GM11168 (cell line): Measurements from ENCODE around the gene DOCK1.
"Not testable (repeated sequence)": the region's sequence is repeated elsewhere in the genome, so short reads cannot be mapped to it uniquely, and the experiment has no call there.

Experiments
- in situ Hi-C: fragments of 300-500 bp; cut with MboI; formaldehyde crosslinking; loops from one replicate; pipeline ENCODE4 v1.12.0; 2022; ENCODE audit warnings: low sequenced_read_pairs; ENCODE audit not compliant: unreplicated experiment

The DOCK1 gene

GRCh38 chr10:126899529-126899928 lies 5.7 kb upstream of the DOCK1 start:
- in situ Hi-C loops = not testable (repeated sequence)

DNA sequence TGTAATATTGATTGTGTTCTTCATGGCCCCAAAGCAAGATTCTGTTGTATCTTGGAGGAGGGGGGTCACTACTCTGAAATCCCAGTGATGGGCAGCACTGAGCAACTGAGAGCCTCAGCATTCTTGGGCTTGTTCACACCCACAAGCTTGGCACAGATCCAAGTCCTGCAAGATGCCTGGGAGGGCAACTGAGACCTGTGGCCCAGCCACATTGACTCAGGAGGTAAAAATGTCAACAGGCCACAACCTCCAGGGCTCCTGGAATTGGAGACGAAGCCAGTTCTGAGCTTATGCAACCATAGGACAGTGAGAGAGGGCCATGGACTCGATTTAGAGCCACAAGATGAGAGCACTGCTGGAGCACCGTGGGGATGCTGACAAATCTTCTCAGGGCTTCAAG lies 3.1 kb upstream of the DOCK1 start:
- in situ Hi-C loops = no loop called here

- in situ Hi-C loops = no loop called here
These were observed 1.4 kb upstream of the DOCK1 start for GRCh38 chr10:126903656-126904360.

- in situ Hi-C loops = no loop called here
These were observed 761 bp upstream of the DOCK1 start for GRCh38 chr10:126904516-126904817.

DNA sequence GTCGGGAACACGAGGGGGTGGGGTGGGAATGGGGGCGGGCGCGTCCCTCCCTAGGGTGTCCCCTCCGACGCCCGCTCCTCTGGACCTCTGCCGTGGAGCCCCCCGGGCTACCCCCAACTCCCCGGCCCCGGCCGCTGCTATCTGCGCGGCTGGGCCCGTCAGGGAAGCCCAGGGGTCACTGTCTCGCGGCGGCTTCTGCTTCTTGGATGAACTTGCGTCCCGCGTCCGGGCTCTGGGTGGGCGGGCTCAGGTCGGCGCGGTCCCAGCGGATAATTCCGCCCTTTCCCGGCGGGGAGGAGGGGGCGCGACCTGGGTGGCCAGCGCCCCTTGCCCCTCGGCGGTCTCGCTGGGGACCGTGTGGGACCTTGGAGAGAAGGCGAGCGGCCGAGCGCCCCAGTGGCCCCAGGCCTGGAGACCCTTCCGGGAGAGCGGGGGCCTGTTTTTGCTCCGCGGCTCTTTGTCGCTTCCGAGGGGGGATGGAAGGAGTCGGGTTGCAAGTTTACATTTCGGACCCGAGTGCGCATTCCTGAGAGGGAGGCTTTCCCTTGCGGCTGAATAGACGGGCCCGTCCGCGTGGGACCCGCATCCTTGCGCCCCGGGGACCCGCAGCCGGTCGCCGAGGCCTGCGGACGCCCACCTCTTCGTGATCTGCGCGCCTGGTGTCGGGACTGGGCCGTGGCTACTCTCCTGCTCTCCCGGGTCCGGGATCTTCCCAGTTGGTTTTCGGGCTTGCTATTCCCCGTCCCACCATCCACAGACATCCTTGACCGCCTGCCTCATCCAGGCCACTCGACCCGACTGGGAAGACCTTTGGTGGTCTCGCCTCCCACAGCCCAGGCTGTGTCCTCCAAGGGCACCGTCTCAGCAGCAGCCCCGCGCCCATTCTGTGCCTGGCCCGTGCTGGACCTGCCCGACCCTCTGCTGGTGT lies 812 bp downstream of the DOCK1 start:
- in situ Hi-C loops = no loop called here

GRCh38 chr10:126906704-126907422 lies 1.6 kb downstream of the DOCK1 start:
- in situ Hi-C loops = no loop called here

GRCh38 chr10:126907423-126907970 lies 2.3 kb downstream of the DOCK1 start:
- in situ Hi-C loops = no loop called here

- in situ Hi-C loops = no loop called here
These were observed 3.0 kb downstream of the DOCK1 start for GRCh38 chr10:126908225-126908624.

DNA sequence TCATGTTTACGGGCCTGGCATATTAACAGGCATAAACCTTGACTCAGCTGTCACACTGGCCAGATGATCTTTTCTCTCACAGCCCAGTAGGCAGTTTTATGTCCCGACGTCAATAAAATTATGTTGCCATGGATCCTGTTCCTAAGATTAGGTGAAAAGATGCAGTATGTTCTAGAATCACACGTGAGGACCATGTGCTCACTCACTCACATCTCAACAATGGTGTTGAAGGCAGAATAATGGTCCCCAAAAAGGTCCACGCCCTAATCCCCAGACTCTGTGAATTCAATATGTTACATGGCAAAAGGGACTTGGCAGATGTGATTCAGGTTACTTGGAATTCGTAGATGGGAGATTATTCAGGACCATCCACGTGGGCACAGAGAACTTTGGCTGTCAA lies 3.5 kb downstream of the DOCK1 start:
- in situ Hi-C loops = no loop called here

DNA sequence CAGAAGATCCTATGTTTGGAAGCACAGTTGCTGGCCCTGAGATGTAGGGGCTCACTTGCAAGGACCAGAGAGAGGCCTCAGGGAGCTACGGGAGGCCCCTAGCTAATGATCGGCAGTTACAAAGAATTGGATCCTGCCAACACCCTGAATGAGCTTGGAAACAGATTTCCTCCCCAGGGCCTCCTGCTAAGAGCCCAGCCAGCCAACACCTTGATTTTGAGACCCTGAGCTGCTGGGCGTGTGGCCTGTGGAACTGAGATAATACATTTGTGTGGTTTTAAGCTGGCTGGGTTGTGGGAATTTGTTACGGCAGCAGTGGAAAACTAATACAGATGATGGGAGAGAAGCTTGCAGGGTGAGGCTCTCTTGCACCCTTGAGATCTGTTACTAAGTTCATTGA lies 3.9 kb downstream of the DOCK1 start:
- in situ Hi-C loops = no loop called here

DNA sequence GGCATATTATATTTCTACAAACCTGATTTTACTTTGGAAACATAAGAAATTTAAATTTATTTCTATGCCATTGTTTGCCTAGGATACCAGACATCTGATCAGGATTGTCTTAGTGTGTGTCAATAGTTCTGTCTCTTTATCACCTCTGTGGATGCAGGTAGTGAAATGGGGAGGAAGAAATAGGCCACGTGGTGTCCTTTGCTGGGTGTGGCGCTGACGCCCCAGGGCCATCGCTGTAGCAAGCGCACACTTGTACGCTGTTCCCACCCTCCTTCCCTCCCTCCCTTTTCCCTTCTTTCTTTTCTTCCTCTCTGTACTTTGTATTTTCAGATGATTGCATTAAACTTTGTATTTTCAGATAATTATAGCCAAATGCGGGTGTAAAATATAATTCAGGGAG lies 5.0 kb downstream of the DOCK1 start:
- in situ Hi-C loops = no loop called here

DNA sequence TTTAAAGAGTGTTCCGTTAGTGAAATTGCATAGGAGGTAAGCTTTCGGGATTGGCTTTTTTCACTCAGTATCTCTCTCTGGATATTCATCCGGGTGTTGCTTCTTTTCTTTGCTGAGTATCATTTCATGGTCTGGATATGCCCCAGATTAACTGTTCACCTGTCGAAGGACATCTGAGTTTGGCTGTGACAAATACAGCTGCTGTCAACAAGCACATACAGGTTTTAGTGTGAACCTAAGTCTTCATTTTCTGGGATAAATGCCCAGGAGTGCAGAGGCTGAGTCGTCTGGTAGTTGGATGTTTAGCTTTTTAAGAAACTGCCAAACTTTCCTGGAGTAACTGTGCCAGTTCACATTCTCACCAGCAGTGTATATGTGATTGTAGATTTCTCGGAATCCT lies 5.6 kb downstream of the DOCK1 start:
- in situ Hi-C loops = no loop called here

- in situ Hi-C loops = no loop called here
These were observed 6.1 kb downstream of the DOCK1 start for GRCh38 chr10:126911301-126911700.

DNA sequence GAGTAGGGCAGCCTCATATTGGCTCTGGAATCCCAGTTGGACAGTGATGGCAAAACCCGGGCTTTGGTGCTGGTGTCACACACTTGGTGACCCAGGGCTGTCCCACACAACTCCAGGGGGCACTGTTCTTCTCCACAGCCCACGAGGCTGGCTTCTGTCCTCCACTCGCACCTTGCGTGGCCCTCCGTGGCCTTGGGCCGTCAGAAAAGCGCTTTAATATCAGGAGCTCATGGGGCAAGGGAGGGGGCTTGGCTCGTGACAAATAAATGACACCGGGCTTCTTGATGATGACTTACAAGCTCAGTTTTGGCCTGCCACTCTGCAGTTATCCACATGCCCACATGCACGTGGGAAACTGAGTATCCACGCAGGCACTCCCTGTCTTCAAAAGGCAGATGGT lies 8.1 kb downstream of the DOCK1 start:
- in situ Hi-C loops = no loop called here

DNA sequence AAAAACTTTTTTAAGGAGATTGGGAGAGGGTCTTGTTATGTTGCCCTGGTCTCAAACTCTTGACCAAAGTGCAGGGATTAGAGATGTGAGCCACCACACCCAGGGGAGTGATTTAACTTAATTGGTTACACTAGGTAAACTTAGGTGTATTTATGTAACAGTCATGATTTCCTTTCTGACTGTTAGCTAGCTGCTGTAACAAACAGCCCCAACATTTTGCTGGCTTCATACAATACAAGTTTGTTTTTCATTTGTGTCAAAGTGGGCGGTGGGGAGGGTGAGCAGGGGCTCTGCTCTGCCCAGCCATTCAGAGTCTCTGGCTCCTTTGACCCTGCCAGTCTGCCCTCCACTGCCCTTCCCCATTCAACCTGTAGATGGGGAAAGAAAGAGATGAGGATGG lies 9.3 kb downstream of the DOCK1 start:
- in situ Hi-C loops = no loop called here

DNA sequence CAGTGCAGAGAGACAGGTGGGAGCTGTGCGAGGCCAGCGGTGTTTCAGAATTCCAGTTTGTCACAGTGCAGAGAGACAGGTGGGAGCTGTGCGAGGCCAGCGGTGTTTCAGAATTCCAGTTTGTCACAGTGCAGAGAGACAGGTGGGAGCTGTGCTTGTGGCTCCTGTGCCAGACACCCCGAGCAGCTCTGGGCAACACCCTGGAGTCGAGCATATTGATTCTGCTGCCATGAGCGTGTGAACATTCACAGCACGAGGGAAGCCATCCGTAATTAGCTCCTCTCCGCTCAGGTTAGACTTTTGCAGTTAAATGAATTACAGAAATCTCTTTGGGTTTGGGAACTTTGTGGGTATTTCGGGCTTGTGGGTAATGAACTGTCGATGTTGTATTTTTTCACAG lies 11.7 kb downstream of the DOCK1 start:
- in situ Hi-C loops = not testable (repeated sequence)

GRCh38 chr10:126917375-126917774 lies 12.1 kb downstream of the DOCK1 start:
- in situ Hi-C loops = no loop called here

GRCh38 chr10:126917975-126918908 lies 13.0 kb downstream of the DOCK1 start:
- in situ Hi-C loops = no loop called here

DNA sequence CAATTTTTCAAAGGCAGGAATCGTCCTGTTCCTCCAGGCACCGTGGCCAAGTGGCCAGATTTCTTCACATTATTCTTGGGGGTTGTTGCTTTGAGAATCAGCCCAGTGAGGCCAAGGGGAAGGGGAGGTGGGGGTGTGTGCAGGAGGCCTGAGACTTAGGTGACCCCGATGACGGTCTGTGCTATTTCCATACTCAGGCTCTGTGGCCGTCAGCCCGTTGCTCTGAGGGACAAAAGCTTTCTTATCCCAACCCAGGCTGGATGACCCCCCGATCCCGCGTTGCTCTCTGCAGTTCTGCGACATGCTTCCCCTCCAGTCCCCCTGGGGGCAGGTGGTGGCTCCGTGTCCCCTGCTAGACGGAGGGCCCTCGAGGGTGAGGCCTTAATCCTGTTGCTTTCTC lies 14.2 kb downstream of the DOCK1 start:
- in situ Hi-C loops = no loop called here

DNA sequence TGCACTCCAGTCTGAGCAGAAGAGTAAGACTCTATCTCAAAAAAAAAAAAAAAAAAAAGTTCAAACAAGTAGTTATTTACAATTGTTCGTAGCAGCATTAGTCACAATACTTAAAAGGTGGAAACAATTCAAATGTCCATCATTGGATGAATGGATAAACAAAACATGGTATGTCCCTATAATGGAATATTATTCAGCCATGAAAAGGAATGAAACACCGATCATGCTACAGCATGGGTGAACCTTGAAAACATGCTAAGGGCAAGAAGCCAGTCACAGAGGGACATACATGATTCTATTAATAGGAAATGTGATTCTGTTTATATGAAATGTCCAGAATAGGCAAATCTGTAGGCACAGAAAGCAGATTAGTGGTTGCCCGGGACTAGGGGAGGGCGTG lies 15.9 kb downstream of the DOCK1 start:
- in situ Hi-C loops = no loop called here
